ENCODE results near the gene PPP1R15A. TPM values are rescaled to one million over a fixed set of nuclear protein-coding genes. Genes with fewer than 3 reads are reported as not detected.
A peak's percentile ranks its signal among the peaks of the same experiment; 100 is the strongest.

PPP1R15A gene
- total RNA-seq, 4 donors from 2014 or later, result 135 to 191 (median 144) TPM

DNA sequence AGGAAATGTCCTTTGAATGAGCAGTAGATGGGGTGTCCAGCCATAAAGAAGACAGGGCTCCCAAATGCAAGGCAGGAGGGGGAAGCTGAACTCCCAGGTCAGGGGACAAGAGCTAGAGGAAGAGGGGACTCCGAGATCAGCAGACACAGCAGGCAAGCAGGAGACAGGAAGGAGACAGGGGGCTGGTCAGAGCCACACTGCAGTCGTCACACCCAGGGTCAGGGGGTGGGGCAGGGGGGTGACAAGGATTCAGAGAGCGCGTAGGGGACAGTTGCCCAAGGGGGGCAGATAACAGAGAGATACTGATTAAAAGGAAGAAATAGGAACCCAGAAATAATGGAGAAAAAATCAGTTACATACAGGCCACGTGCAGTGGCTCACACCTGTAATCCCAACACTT is 39.2 kb upstream of the PPP1R15A start:
- TF ChIP-seq POLR2AphosphoS5 (IDR thresholded peaks at IDR 0.05) (no peak), EP300 (IDR thresholded peaks at IDR 0.05) (no peak), POLR2A (IDR thresholded peaks at IDR 0.05) (no peak)
- TF ChIP-seq, protein P1, sequence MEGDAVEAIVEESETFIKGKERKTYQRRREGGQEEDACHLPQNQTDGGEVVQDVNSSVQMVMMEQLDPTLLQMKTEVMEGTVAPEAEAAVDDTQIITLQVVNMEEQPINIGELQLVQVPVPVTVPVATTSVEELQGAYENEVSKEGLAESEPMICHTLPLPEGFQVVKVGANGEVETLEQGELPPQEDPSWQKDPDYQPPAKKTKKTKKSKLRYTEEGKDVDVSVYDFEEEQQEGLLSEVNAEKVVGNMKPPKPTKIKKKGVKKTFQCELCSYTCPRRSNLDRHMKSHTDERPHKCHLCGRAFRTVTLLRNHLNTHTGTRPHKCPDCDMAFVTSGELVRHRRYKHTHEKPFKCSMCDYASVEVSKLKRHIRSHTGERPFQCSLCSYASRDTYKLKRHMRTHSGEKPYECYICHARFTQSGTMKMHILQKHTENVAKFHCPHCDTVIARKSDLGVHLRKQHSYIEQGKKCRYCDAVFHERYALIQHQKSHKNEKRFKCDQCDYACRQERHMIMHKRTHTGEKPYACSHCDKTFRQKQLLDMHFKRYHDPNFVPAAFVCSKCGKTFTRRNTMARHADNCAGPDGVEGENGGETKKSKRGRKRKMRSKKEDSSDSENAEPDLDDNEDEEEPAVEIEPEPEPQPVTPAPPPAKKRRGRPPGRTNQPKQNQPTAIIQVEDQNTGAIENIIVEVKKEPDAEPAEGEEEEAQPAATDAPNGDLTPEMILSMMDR (IDR thresholded peaks at IDR 0.05), result no peak
- Histone ChIP-seq H3K27ac (no peak overlapping the region), H3K27me3 (no peaks in the 10 kb centered on the region), H3K4me3 (no peak overlapping the region), H3K4me1 (peaks cover 24% of the 10 kb centered on the region), H3K36me3 (peaks cover 11% of the 10 kb centered on the region), H3K9me3 (no peaks in the 10 kb centered on the region)
- 75% methylated on average over 5 of the region's 5 CpGs for WGBS
- no peak for DNase-seq (ENCODE audit: low spot score in 2 of 2)

DNA sequence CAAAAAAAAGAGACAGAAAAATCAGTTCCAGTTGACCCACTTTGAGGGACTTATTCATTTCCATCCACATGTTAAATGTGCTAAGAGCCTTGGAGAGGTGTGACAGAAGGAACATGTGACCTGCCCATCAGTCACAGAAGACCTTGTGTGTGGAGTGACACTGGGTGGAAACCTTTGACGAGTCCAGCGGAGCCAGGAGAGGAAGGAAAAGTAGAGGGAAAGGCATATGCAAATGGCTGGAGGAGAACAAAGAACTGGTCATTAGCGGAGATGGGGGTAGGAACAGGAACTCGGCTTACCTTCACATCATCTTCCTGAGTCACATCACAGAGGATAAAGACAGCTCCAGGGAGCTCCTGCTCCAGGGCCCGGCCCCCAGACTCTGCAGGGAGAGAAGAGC is 38.2 kb upstream of the PPP1R15A start:
- WGBS, result 79% methylated on average over 5 of the region's 5 CpGs
- Histone ChIP-seq H3K27ac (no peak overlapping the region), H3K27me3 (no peaks in the 10 kb centered on the region), H3K4me1 (peaks cover 24% of the 10 kb centered on the region), H3K9me3 (no peaks in the 10 kb centered on the region), H3K36me3 (peaks cover 8% of the 10 kb centered on the region), H3K4me3 (no peak overlapping the region)
- TF ChIP-seq, protein P1 (IDR thresholded peaks at IDR 0.05), result no peak
- TF ChIP-seq POLR2AphosphoS5 (IDR thresholded peaks at IDR 0.05), result no peak
- no peak for TF ChIP-seq POLR2A (IDR thresholded peaks at IDR 0.05)
- TF ChIP-seq EP300 (IDR thresholded peaks at IDR 0.05), result no peak
- no peak for DNase-seq (ENCODE audit: low spot score in 2 of 2)

DNA sequence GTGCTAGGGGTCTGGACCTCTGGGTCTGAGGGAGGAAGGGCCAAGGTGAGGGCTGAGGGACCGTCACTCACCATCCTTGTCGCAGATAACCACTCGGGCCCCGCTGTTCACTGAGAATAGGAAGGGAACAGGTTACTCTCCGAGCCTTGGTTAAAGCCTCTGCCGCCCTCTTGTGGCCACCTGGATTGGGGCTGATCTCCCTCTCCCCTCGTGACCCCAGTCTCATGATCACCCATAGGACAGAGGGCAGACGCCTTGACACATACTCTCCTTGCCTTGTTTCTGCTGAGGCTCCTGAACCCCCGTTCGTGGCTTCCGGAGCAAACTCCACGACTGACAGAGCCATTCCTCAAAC is 36.5 kb upstream of the PPP1R15A start:
- WGBS, result 13% methylated on average over 12 of the region's 12 CpGs
- DNase-seq (ENCODE audit: low spot score in 2 of 2), result peak; percentile 98
- TF ChIP-seq, protein P1 (IDR thresholded peaks at IDR 0.05), result peak; percentile 85 to 96
- TF ChIP-seq POLR2AphosphoS5 (IDR thresholded peaks at IDR 0.05) (peak in 2 of 3 donors; percentile 42 to 75), POLR2A (IDR thresholded peaks at IDR 0.05) (peak in 1 of 2 donors; percentile 28), EP300 (IDR thresholded peaks at IDR 0.05) (no peak)

DNA sequence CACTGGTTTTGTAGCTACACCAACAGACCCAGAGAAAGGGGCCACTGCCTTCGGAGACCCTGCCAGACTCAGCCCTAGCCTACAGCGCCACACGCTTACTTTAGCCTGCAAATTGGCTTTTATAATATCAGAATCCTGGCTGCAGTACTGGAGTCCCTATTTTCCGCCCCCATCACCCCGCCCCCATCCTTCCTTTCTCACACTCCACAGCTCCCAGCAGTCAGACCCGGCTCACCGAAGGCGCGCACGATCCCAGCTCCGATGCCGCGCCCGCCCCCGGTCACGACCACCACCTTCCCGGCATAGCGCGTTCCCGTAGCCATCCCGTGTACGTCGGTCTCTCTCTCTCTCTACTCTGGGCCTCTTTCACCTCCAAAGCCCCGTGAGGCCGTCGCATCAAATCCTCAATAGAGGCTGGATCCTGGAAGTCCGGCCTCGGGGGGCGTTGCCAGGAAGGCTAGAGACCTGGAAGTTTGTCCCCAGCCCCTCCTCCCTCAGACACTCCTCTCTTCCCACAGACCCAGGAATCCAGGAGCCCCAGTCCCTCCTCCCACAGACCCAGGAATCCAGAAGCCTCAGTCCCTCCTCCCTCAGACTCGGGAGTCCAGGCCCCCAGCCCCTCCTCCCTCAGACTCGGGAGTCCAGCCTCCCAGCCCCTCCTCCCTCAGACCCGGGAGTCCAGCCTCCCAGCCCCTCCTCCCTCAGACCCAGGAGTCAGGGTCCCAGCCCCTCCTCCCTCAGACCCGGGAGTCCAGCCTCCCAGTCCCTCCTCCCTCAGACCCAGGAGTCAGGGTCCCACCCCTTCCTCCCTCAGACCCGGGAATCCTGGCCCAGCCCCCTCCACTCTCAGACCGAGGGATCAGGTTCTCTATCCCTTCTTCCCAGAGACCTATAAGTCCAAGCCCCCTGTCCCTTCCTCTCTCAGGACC is 35.9 kb upstream of the PPP1R15A start, which contains the start of gene HSD17B14:
Gene HSD17B14, minus strand, starts transcription at position 403 of the 929 bp plus-strand sequence. Its CDS starts 80 bp downstream, at position 323.
- Histone ChIP-seq H3K9me3 (no peaks in the 10 kb centered on the region), H3K4me1 (peaks cover 24% of the 10 kb centered on the region), H3K27me3 (no peaks in the 10 kb centered on the region), H3K36me3 (peaks cover 6% of the 10 kb centered on the region), H3K27ac (peak within 1 kb of the TSS; percentile 71), H3K4me3 (peak within 1 kb of the TSS; percentile 47)
- 14% methylated on average over 35 of the region's 35 CpGs for WGBS
- peak; percentile 74 to 83 for DNase-seq (ENCODE audit: low spot score in 2 of 2)
- TF ChIP-seq, protein P1 (IDR thresholded peaks at IDR 0.05), result no peak
- no peak for TF ChIP-seq POLR2AphosphoS5 (IDR thresholded peaks at IDR 0.05)
- no peak for TF ChIP-seq EP300 (IDR thresholded peaks at IDR 0.05)
- TF ChIP-seq POLR2A (IDR thresholded peaks at IDR 0.05), result no peak

More for the DNA sequence above, 36.5 kb upstream of the PPP1R15A start:
- Histone ChIP-seq H3K4me1 (peaks cover 24% of the 10 kb centered on the region), H3K36me3 (peaks cover 8% of the 10 kb centered on the region), H3K4me3 (peak overlapping the region; percentile 47), H3K27me3 (no peaks in the 10 kb centered on the region), H3K27ac (peak overlapping the region; percentile 71), H3K9me3 (no peaks in the 10 kb centered on the region)

DNA sequence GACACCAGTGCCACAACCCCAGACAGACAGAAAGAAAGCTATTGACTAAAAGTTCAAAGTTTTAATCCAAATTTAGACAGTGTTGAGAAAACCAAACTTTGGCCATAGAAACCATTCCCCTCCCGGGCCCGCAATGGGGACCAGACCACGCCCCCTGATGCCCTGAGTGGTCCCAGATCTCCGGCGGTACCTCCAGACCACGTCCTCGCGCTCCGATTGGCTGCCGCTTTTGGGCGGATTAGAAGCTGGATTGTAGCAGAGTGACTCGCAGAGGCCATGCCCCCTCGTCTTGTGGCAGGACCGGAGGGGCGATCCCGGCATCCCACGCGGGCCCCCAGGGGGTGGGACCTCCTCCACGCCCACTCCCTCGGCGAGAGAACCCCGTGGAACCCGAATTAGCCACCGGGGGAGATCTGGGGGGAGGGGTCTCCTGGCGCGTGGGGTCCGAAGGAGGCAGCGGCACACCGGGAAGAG is 35.1 kb upstream of the PPP1R15A start:
- Histone ChIP-seq H3K27me3 (no peaks in the 10 kb centered on the region), H3K9me3 (no peaks in the 10 kb centered on the region), H3K27ac (peak overlapping the region; percentile 20), H3K4me3 (peak overlapping the region; percentile 47), H3K36me3 (no peaks in the 10 kb centered on the region), H3K4me1 (peaks cover 24% of the 10 kb centered on the region)
- no peak for TF ChIP-seq POLR2AphosphoS5 (IDR thresholded peaks at IDR 0.05)
- TF ChIP-seq EP300 (IDR thresholded peaks at IDR 0.05), result no peak
- TF ChIP-seq, protein P1 (IDR thresholded peaks at IDR 0.05), result no peak
- TF ChIP-seq POLR2A (IDR thresholded peaks at IDR 0.05), result no peak
- 6% methylated on average over 15 of the region's 29 CpGs for WGBS
- DNase-seq (ENCODE audit: low spot score in 2 of 2), result peak; percentile 92 to 94

Measured in suprapubic skin (tissue), 4 donors.